ENCODE results near the gene ELFN2.

- no peak for TF ChIP-seq CTCF (conservative IDR thresholded peaks at IDR 0.05; ENCODE audit: low read length)
- no peak for TF ChIP-seq EZH2phosphoT487 (IDR thresholded peaks at IDR 0.05; ENCODE audit: borderline replicate concordance, low read depth, low read length)
Measured at GRCh38 chr22:37471727-37472417, 44.6 kb upstream of the ELFN2 start.

All from OCI-LY7 (cell line).